Measurements from ENCODE around the gene TMEM40.
"Not testable (repeated sequence)": the region's sequence is repeated elsewhere in the genome, so short reads cannot be mapped to it uniquely, and the experiment has no call there.

TMEM40 gene
- 0 reads per million in 2 donors for total RNA-seq

GRCh38 chr3:12759097-12759679 lies at the start of gene TMEM40:
Gene TMEM40, minus strand, starts transcription at chr3:12759259. Its CDS starts 9,427 bp downstream, at chr3:12749832.
- DNase-seq: no peak

GRCh38 chr3:12808587-12808986 lies 49.5 kb upstream of the TMEM40 start:
- DNase-seq: no peak

- DNase-seq: no peak
Measured at GRCh38 chr3:12807601-12808359, 48.7 kb upstream of the TMEM40 start.

- DNase-seq: no peak
Measured at GRCh38 chr3:12807066-12807465, 48.0 kb upstream of the TMEM40 start.

GRCh38 chr3:12803371-12803770 lies 44.3 kb upstream of the TMEM40 start:
- DNase-seq: no peak

- no peak for DNase-seq
Measured at GRCh38 chr3:12799525-12800440, 40.7 kb upstream of the TMEM40 start.

- no peak for DNase-seq
Measured at GRCh38 chr3:12798559-12799179, 39.6 kb upstream of the TMEM40 start.

- DNase-seq: no peak
Measured at GRCh38 chr3:12797892-12798558, 39.0 kb upstream of the TMEM40 start.

- no peak for DNase-seq
Measured at GRCh38 chr3:12797124-12797891, 38.2 kb upstream of the TMEM40 start.

- DNase-seq: peak; percentile 25
Measured at GRCh38 chr3:12796171-12797123, 37.4 kb upstream of the TMEM40 start, which contains the start of gene CAND2. Gene CAND2, plus strand, starts transcription at chr3:12796680. Its CDS starts 41 bp downstream, at chr3:12796721.

GRCh38 chr3:12793701-12794100 lies 34.6 kb upstream of the TMEM40 start:
- no peak for DNase-seq

GRCh38 chr3:12791430-12791829 lies 32.4 kb upstream of the TMEM40 start:
- DNase-seq: no peak

- not testable (repeated sequence) for DNase-seq
Measured at GRCh38 chr3:12787967-12788690, 29.1 kb upstream of the TMEM40 start.

- DNase-seq: peak; percentile 39
Measured at GRCh38 chr3:12787346-12787745, 28.3 kb upstream of the TMEM40 start.

- DNase-seq: no peak
Measured at GRCh38 chr3:12785096-12785495, 26.0 kb upstream of the TMEM40 start.

- no peak for DNase-seq
Measured at GRCh38 chr3:12782172-12782815, 23.2 kb upstream of the TMEM40 start.

- no peak for DNase-seq
Measured at GRCh38 chr3:12780751-12781150, 21.7 kb upstream of the TMEM40 start.

GRCh38 chr3:12777171-12777570 lies 18.1 kb upstream of the TMEM40 start:
- no peak for DNase-seq

- not testable (repeated sequence) for DNase-seq
Measured at GRCh38 chr3:12775970-12776369, 16.9 kb upstream of the TMEM40 start.
